Neural progenitor cell (in vitro differentiated cells): ENCODE measurements around the gene VARS2.

Experiments used
- CTCF ChIP-seq: fragments of 200-600 bp; sonication (generic); IDR thresholded peaks from 2 replicates; pipeline ENCODE4 v1.5.1; 2017; ENCODE audit warnings: antibody characterized with exemption, mild to moderate bottlenecking
- EZH2 ChIP-seq: fragments of 200-600 bp; sonication (generic); IDR thresholded peaks from 2 replicates; pipeline ENCODE4 v1.6.1; 2017; ENCODE audit warnings: antibody characterized with exemption, mild to moderate bottlenecking, moderate library complexity

- TF ChIP-seq CTCF (no peak), EZH2 (no peak)
These were observed 10.8 kb upstream of the VARS2 start for GRCh38 chr6:30903236-30903635.
